Left ventricle myocardium inferior (tissue), 1 donor: ENCODE measurements around the gene RAD18. TPM values are rescaled to one million over a fixed set of nuclear protein-coding genes. Genes with fewer than 3 reads are reported as not detected.

ENCODE experiments used
- DNase-seq: peaks from one replicate; pipeline ENCODE4 v3.0.0-alpha.2; 2020
- H3K27ac ChIP-seq: fragments of 200-600 bp; replicated peaks from 2 replicates; pipeline ENCODE4 v1.8.0; 2021
- H3K27me3 ChIP-seq: fragments of 200-600 bp; 2 replicates; pipeline ENCODE4 v1.8.0; 2021; ENCODE audit warnings: low read depth
- H3K36me3 ChIP-seq: fragments of 200-600 bp; 2 replicates; pipeline ENCODE4 v1.8.0; 2021
- H3K4me1 ChIP-seq: fragments of 200-600 bp; 2 replicates; pipeline ENCODE4 v1.8.0; 2021
- H3K4me3 ChIP-seq: fragments of 200-600 bp; 2 replicates; pipeline ENCODE4 v1.8.0; 2021; ENCODE audit warnings: mild to moderate bottlenecking, moderate library complexity
- H3K9me3 ChIP-seq: fragments of 200-600 bp; replicated peaks from 2 replicates; pipeline ENCODE4 v1.8.0; 2021
- intact Hi-C: fragments of 100-400 bp; cut with micrococcal nuclease; formaldehyde crosslinking; loops from one replicate; pipeline ENCODE4 v1.11.0; 2022
- total RNA-seq: library from RNA; stranded (reverse); fragmentation: NEBNext Ultra II Directional; extraction: Animal tissue kit (Norgen Biotek cat#: 25700); gene quantifications from one replicate; pipeline ENCODE4 v1.2.1, GENCODE V29; 2021
- TF ChIP-seq, protein P1 (sequence below): fragments of 200-600 bp; IDR thresholded peaks from 2 replicates; pipeline ENCODE4 v1.8.0; 2021; ENCODE audit warnings: antibody characterized with exemption, mild to moderate bottlenecking, borderline replicate concordance
- donor health status: DM: no; HTN: yes; CAD: no; lungs with severe emphysema.

The RAD18 gene
- total RNA-seq, 1 donor from 2014 or later: 6.8 TPM

DNA sequence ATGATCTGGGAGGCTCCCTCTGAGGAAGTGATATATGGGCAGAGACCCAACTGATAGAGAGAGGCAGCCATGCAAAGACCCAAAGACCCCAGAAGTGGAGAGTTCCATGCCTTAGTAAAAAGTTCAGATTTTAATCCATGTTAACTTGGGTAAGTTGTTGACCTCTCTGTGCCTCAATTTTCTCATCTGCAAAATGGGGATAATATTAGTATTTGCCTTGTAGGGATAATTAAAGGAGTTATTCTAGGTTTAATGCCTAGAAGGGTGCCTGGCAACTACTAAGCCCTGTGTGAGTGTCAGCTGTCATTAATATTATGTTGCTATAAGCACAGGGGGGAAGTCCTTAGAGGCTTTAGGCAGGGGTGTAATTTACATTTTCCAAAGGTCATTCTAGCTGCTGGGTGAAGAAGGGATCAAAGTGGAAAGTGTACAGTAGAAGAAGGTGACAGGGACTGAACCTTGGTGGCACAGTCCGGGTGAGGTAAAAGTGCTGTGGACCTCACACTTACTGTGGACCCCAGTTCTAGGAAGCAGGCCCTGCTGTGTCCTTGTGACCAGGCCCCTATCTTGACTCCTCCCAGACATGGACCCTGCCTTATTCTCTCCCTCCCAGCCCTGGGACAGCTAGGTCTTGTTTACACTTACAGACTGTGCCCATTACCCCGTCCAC is 3.0 kb upstream of the RAD18 start:
- DNase-seq: no peak
- TF ChIP-seq, protein P1, sequence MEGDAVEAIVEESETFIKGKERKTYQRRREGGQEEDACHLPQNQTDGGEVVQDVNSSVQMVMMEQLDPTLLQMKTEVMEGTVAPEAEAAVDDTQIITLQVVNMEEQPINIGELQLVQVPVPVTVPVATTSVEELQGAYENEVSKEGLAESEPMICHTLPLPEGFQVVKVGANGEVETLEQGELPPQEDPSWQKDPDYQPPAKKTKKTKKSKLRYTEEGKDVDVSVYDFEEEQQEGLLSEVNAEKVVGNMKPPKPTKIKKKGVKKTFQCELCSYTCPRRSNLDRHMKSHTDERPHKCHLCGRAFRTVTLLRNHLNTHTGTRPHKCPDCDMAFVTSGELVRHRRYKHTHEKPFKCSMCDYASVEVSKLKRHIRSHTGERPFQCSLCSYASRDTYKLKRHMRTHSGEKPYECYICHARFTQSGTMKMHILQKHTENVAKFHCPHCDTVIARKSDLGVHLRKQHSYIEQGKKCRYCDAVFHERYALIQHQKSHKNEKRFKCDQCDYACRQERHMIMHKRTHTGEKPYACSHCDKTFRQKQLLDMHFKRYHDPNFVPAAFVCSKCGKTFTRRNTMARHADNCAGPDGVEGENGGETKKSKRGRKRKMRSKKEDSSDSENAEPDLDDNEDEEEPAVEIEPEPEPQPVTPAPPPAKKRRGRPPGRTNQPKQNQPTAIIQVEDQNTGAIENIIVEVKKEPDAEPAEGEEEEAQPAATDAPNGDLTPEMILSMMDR: no peak
- Histone ChIP-seq H3K36me3 (no peaks in the 10 kb centered on the region), H3K4me1 (peaks cover 19% of the 10 kb centered on the region), H3K9me3 (no peaks in the 10 kb centered on the region), H3K4me3 (no peak overlapping the region), H3K27me3 (peaks cover 13% of the 10 kb centered on the region), H3K27ac (no peak overlapping the region)
- intact Hi-C loops: no loop called here

DNA sequence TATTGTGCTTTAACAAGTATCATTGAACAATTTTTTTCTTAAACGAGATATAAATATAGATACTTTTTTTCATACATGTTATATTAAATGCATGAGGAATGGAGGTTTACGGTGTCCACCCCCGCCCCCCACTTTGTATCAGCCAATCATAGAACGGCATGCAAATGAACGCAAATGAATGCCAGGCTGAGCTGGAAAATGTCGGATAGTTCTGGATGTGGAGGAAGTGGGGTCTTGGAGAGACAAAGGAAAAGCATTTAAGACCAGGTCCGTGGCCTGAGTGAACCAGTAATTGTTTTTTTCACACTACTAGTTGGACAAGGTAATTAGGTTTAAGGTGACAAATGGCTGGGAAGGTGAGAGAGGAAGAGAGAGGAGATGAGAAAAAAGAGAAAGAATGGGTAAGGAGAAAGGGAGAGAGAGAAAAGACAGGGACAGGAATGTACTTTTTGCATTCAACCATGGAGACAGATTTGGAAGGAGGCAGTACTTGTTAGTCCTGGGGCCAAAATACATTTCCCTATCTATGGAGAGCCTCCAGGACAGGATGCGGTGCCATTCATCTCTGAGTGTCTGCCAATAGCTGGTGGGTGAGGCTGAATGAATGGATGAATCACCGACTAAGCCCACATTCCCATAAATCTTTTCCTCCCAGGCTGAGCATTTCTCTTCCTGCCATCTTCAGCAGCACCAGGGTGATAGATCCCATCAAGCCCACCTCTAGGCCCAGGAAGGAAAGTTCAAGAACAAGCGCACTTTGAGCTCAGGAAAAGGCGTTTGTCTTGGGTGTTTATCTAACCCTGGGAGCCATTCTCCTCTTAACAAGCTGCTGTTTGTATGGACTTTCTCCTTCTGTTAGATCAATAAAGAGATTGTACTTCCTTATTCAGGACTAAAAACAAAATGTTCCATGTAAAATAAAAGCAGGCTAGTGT is 1.4 kb upstream of the RAD18 start:
- intact Hi-C loops: no loop called here
- H3K4me1 ChIP-seq: peaks cover 16% of the 10 kb centered on the region
- no peak for DNase-seq
- no peaks in the 10 kb centered on the region for H3K36me3 ChIP-seq
- peaks cover 13% of the 10 kb centered on the region for H3K27me3 ChIP-seq
- TF ChIP-seq, protein P1: no peak
- H3K27ac ChIP-seq: no peak overlapping the region
- no peaks in the 10 kb centered on the region for H3K9me3 ChIP-seq
- H3K4me3 ChIP-seq: no peak overlapping the region

DNA sequence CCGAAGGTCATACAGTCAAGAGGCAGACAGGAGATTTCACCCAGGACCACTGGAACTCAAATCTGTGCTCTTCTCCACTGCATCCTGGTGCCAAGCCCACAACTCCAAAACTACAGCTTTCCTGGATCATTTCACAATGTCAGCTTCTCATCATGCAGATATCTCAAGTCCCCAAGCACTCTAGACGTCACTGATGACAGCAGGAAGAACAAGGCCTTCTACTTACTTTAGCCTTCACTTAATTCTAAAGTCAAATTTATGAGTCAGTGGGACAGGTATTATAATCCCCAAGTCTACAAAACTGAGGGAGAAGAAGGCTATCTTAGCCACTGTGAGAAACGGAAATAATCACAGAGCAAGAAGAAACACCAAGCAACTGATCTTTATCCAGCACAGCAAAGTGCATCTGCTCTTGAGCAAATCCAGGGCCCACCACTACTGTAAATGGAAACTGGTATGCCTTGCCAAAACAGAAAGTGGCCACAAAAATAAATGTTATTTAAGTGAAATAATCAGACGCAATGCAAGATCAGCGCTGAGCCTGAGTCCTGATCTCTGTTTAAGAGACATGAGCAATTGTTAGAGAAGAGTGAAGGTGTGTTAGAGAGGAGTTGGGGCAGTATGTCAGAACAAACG is 928 bp downstream of the RAD18 start:
- Histone ChIP-seq H3K27me3 (peaks cover 1% of the 10 kb centered on the region), H3K9me3 (no peaks in the 10 kb centered on the region), H3K27ac (no peak overlapping the region), H3K36me3 (no peaks in the 10 kb centered on the region), H3K4me3 (peak overlapping the region; percentile 83), H3K4me1 (peaks cover 16% of the 10 kb centered on the region)
- intact Hi-C loops: no loop called here
- DNase-seq: no peak
- TF ChIP-seq, protein P1: no peak

DNA sequence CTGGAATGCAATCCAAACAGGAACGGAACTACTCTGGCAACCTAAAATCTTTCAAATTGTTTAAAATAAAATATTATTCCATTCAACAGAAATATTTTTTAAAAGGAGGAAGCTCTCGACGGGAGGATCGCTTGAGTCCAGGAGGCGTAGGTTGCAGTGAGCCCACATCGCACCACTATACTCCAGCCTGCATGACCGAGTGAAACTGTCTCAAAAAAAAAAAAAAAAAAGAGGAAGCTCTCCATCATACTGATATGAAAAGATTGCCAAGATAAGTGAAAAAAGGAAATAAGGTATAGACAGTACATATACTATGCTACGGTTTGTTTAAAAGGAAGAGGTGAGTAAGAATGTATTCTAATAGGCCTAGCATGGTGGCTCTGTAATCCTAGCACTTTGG is 3.6 kb downstream of the RAD18 start:
- intact Hi-C loops: no loop called here
- no peaks in the 10 kb centered on the region for H3K36me3 ChIP-seq
- no peak overlapping the region for H3K4me3 ChIP-seq
- no peaks in the 10 kb centered on the region for H3K9me3 ChIP-seq
- no peak for DNase-seq
- no peak overlapping the region for H3K27ac ChIP-seq
- H3K4me1 ChIP-seq: peaks cover 27% of the 10 kb centered on the region
- TF ChIP-seq, protein P1: no peak
- no peaks in the 10 kb centered on the region for H3K27me3 ChIP-seq

DNA sequence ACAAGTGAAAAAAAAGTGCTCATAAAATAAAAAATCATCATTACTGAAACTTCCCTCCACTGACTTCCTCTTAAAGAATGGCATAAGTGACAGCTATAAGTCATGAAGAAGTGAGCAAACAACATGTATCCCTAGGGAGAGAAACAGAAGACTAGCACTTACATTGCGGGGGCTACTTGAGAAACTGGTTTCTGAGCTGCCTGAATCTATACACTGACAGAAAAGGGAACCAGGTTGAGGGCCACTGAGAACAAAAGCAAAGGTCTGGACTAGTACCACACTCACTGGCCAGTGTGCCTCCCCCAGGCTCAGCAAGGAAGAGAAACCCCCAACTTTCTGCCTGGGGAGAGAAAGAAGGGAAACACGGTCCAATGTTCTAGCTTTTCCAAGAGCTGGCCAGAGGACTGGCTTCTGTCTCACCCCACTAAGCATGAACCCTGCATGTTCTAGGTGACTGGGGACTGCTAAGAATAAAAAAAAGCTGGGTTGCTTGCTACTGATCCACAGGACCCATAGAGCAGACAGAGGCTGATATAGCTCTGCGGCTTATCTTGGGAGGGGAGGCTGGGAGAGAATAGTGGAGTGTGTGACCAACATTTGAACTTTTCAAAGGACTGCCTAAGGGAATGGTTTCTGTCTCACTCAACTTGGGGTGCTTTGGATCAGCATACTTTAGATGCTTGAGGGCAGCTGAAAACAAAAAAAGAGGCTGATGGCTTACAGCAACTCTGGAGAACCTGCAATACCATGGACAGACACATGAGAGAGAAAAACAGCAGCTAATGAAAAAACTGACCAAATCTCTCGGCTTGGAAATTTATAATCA is 8.1 kb downstream of the RAD18 start:
- Histone ChIP-seq H3K4me3 (no peak overlapping the region), H3K27me3 (no peaks in the 10 kb centered on the region), H3K36me3 (no peaks in the 10 kb centered on the region), H3K4me1 (peaks cover 12% of the 10 kb centered on the region), H3K27ac (peak overlapping the region; percentile 10), H3K9me3 (no peaks in the 10 kb centered on the region)
- TF ChIP-seq, protein P1: peak; percentile 22
- intact Hi-C loops: no loop called here
- no peak for DNase-seq
